Activated T-cell treated with anti-CD3 and anti-CD28 coated beads for 1 hour (primary cell): ENCODE data around the gene PET117.
"Not testable (repeated sequence)": the region's sequence is repeated elsewhere in the genome, so short reads cannot be mapped to it uniquely, and the experiment has no call there.

Experiments
- DNase-seq: peaks from one replicate; pipeline ENCODE4 v3.0.0-alpha.2; 2020; ENCODE audit warnings: low read depth

The PET117 gene

GRCh38 chr20:18164356-18164755 lies 26.7 kb downstream of the PET117 start:
- DNase-seq, result no peak

DNA sequence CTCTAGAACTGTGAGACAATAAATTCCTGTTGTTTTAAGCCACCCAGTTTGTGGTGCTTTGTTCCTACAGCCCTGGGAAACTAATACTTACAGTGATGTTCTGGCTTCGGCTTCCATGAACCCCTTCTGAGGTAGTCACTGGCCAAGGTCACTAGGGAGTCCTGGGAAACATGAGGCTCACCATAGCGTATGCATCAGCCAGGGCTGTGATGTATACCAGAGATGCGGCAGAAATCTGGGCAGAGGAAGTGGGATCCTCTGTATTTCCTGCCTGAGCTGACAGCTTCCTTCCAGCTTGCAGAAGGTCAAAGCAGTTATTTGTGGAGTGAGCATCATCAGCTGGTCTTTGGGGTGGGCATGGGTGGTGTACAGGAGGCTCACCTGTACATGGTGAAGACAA lies 27.9 kb downstream of the PET117 start:
- DNase-seq, result no peak

- DNase-seq, result no peak
Observed at GRCh38 chr20:18166241-18166881, 28.7 kb downstream of the PET117 start.

- no peak for DNase-seq
Observed at GRCh38 chr20:18166950-18167349, 29.3 kb downstream of the PET117 start.

DNA sequence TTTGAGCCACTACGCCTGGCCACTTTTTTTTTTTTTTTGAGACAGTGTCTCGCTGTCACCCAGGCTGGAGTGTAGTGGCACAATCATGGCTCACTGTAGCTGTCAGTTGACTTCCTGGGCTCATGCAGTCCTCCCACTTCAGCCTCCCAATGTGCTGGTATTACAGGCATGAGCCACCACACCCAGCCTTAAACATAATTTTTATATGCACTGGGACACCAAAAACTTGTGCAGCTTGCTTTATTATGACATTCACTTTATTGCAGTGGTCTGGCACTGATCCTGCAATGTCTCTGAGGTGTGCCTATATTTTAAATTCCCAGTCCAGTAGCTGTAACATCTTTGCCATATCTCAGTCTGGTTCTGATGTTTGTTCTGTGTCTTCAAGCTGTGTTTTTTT lies 34.7 kb downstream of the PET117 start:
- DNase-seq, result no peak

DNA sequence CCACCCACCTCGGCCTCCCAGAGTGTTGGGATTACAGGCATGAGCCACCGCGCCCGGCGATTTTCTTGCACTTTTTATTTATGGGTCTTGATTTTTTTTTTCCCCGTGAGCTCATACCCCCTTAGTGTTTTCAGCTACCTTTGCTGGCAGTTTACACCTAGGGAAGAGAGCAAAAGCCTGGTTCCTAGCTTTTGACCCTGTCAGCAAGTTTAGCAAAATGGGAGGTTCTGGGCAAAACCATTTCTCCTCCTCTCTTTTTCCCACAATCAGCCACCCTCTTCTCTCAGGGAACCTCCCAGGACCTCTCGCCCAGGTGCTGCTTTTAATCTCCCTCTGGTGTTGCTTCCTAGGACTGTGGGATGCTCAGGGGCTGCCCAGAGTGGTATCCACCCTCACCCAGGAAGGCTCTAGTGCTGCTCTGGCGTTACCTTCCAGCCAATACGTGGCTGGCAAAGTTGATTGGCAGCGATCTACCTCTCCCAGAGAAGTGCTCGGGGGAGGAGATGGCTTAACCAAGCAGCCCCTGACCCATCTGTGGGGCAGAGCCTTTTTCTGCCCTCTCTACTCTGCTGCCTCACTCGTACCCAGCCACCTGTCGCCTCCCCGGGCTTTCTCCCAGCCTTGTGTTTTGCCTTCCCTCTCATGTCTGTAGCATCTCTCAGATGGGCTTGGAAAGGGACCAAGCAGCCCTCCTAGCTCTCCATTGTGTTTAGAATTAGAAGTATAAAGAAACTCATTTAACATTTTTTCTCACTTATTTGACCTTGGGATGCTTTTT lies 37.4 kb downstream of the PET117 start:
- no peak for DNase-seq

DNA sequence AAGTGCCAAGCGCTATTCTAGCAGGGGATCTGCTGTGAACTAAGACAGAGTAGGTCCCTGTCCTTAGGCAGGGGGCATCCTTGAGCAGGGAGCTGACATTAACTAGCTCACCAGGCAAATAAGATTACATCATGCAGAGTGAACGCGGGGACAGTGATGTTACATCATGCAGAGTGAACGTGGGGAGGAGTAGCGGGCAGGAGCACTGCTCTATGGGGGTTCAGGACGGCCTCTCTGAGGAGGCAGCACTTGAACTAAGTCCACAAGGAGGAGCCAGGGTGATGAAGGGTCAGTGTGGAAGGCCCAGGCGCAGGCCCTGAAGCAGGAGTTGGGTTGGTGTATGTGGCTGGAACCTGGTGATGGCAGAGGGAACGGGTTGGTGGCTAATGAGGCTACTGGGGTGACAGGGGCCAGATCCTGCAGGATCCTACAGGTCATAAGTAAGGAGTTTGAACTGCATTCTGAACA lies 38.7 kb downstream of the PET117 start:
- no peak for DNase-seq

GRCh38 chr20:18180366-18180765 lies 42.7 kb downstream of the PET117 start:
- DNase-seq, result not testable (repeated sequence)

DNA sequence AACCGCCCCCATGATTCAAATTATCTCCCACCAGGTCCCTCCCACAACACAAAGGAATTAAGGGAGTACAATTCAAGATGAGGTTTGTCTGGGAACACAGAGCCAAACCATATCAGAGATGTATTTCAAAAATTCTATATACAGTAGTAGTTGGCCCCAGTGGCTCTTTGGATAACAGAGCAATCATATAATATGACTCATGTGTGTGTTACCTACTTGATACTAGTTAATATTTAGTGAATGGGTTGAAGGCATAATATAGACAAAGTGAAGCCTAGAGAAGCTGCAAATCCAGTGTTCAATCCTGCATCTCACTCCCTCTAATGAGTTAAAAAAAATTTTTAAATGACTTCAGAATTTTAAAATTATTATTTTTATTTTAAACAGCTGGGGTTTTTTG lies 43.2 kb downstream of the PET117 start:
- no peak for DNase-seq

DNA sequence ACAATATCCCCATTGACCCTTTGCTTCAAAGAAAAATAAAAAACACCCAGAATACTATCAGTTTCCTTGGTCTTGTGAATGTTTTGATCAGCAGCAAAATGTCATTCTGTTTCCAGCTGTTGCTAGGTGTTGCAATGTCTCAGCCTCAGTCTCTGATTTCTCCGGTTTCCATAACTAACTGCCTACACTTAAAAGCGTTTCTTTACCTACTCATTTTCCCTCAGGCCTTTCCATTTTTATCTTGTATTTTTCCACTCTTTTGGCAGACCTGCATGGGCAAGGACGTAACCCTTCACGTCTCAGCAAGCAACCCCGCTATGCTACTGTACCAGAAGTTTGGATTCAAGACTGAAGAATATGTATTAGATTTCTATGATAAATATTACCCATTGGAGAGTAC lies 49.4 kb downstream of the PET117 start:
- DNase-seq, result no peak

DNA sequence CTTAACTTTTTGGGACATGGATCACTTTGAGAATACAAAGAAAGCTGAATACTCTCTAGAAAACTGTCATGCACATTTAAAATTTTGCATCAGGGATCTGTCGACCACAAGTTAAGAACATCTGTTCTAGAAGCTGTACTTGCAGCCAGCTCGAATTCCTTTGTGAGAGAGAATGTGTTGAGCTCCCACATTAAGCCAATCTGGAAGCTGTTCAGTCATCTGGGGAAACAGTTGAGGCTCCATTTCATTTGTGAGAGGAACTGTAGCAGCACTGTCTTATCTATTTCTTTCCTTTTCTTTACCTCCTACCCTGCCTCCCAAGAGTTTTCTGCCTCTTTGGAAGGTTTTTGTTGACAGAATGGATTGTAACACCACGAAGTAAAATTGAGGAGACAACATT lies 50.8 kb downstream of the PET117 start:
- DNase-seq, result no peak

GRCh38 chr20:18190338-18191233 lies 52.9 kb downstream of the PET117 start:
- DNase-seq, result no peak

- no peak for DNase-seq
Observed at GRCh38 chr20:18191306-18191705, 53.6 kb downstream of the PET117 start.
